GM13976 (cell line): Measurements from ENCODE around the gene ICOS.

Source experiments
- DNase-seq: peaks from one replicate; pipeline ENCODE4 v3.0.0; 2012; ENCODE audit warnings: low spot score
- CTCF ChIP-seq: IDR thresholded peaks from 2 replicates; pipeline ENCODE4 v1.5.1; 2012; ENCODE audit warnings: borderline replicate concordance, mild to moderate bottlenecking; ENCODE audit not compliant: insufficient read depth; ENCODE audit errors: extremely low read depth, missing control alignments, control extremely low read depth
- in situ Hi-C: fragments of 300-500 bp; cut with MboI; formaldehyde crosslinking; loops from one replicate; pipeline ENCODE4 v1.12.0; 2022; ENCODE audit warnings: low sequenced_read_pairs, mixed read lengths, inconsistent platforms; ENCODE audit not compliant: unreplicated experiment

Gene ICOS

GRCh38 chr2:203905656-203906055 lies 30.9 kb upstream of the ICOS start:
- in situ Hi-C loops = no loop called here
- TF ChIP-seq CTCF = no peak
- DNase-seq = no peak

GRCh38 chr2:203908066-203908796 lies 28.3 kb upstream of the ICOS start:
- in situ Hi-C loops = no loop called here
- DNase-seq = no peak
- no peak for TF ChIP-seq CTCF

- no peak for DNase-seq
- no peak for TF ChIP-seq CTCF
- in situ Hi-C loops = no loop called here
Measured at GRCh38 chr2:203908797-203909185, 27.8 kb upstream of the ICOS start.

GRCh38 chr2:203909261-203909967 lies 27.1 kb upstream of the ICOS start:
- peak; percentile 17 for TF ChIP-seq CTCF
- DNase-seq = no peak
- in situ Hi-C loops = no loop called here

GRCh38 chr2:203909974-203910373 lies 26.6 kb upstream of the ICOS start:
- in situ Hi-C loops = no loop called here
- no peak for TF ChIP-seq CTCF
- DNase-seq = no peak

- in situ Hi-C loops = no loop called here
- no peak for DNase-seq
- no peak for TF ChIP-seq CTCF
Measured at GRCh38 chr2:203913947-203914346, 22.6 kb upstream of the ICOS start.
